ENCODE results near the gene MSANTD1.
A peak's percentile ranks its signal among the peaks of the same experiment; 100 is the strongest.

MSANTD1 gene

DNA sequence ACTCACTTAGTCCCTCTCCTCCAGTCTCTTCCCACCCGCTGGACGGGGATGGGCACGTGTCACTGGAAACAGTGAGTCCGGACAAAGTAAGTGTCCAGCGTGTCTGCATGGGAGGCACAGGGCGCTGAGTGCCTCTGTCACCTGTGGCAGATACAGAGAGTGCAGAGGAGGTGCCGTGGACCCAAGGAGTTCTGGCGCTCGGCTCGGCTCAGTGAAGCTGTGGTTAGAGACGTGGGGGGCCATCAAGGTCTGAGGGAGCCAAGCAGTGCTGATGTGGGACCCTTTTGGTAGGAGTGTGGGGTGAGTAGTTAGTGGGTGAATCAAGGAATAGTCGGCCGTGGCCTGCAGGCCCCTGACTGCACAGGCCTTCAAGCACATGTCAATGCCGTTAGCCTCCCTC, 40.1 kb upstream of the MSANTD1 start:
- H3K36me3 Mint-ChIP-seq (ENCODE audit: low read depth), result peaks cover 67% of the 10 kb centered on the region
- no peak overlapping the region for H3K27ac Mint-ChIP-seq
- DNase-seq, result no peak
- H3K9me3 Mint-ChIP-seq, result no peaks in the 10 kb centered on the region
- TF ChIP-seq CTCF (IDR thresholded peaks at IDR 0.05), result no peak
- no peaks in the 10 kb centered on the region for H3K27me3 Mint-ChIP-seq (ENCODE audit: low read depth, poor library complexity)
- H3K4me1 Mint-ChIP-seq, result peaks cover 31% of the 10 kb centered on the region
- H3K4me3 Mint-ChIP-seq, result no peak overlapping the region

DNA sequence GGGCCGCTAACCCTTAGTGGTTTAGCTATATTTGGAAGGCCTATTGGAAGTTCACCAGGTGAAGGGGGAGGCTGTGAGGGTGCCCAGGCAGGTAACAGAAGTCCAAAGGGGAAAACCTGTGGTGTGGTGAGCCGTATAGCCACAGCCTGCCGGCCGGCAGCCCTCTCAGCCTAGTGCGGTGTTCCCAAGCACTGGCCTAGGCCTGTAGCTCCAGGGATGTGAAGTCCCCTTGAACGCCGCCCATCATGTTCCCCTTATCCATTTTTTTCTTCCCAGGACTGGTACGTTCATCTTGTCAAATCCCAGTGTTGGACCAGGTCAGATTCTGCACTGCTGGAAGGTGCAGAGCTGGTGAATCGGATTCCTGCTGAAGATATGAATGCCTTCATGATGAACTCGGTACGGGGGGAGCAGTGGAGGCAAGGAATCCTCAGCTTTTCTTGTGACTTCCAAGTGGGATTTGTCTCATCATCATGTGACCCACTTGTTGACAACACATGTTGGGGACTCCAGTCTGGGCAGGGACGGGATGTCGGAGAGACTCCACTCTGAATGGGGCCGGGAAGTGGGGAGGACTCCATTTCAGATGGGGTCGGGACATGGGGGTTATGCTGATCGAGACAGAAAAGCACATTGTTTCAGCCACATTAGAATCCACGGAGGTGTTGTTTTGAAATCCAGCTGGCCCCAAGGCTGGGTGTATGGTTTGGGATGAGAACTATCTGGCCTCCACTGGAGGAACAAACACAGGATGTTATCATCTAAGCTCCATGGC, 39.2 kb upstream of the MSANTD1 start:
- DNase-seq, result no peak
- no peaks in the 10 kb centered on the region for H3K27me3 Mint-ChIP-seq (ENCODE audit: low read depth, poor library complexity)
- H3K4me3 Mint-ChIP-seq, result no peak overlapping the region
- H3K4me1 Mint-ChIP-seq, result peaks cover 22% of the 10 kb centered on the region
- TF ChIP-seq CTCF (IDR thresholded peaks at IDR 0.05), result no peak
- H3K27ac Mint-ChIP-seq, result peak overlapping the region; percentile 23
- H3K36me3 Mint-ChIP-seq (ENCODE audit: low read depth), result peaks cover 69% of the 10 kb centered on the region
- H3K9me3 Mint-ChIP-seq, result no peaks in the 10 kb centered on the region

GRCh38 chr4:3210467-3210866, 38.5 kb upstream of the MSANTD1 start:
- DNase-seq, result no peak
- TF ChIP-seq CTCF (IDR thresholded peaks at IDR 0.05), result no peak
- peaks cover 75% of the 10 kb centered on the region for H3K36me3 Mint-ChIP-seq (ENCODE audit: low read depth)
- H3K4me3 Mint-ChIP-seq, result no peak overlapping the region
- H3K9me3 Mint-ChIP-seq, result no peaks in the 10 kb centered on the region
- no peak overlapping the region for H3K27ac Mint-ChIP-seq
- H3K27me3 Mint-ChIP-seq (ENCODE audit: low read depth, poor library complexity), result no peaks in the 10 kb centered on the region
- H3K4me1 Mint-ChIP-seq, result peaks cover 20% of the 10 kb centered on the region

- no peak for DNase-seq
- Mint-ChIP-seq H3K9me3 (no peaks in the 10 kb centered on the region), H3K4me1 (peaks cover 9% of the 10 kb centered on the region), H3K36me3 (ENCODE audit: low read depth) (peaks cover 81% of the 10 kb centered on the region), H3K27me3 (ENCODE audit: low read depth, poor library complexity) (peaks cover 3% of the 10 kb centered on the region), H3K27ac (no peak overlapping the region), H3K4me3 (no peak overlapping the region)
- TF ChIP-seq CTCF (IDR thresholded peaks at IDR 0.05), result no peak
These were observed 37.1 kb upstream of the MSANTD1 start for GRCh38 chr4:3211866-3212265.

- Mint-ChIP-seq H3K27me3 (ENCODE audit: low read depth, poor library complexity) (peaks cover 5% of the 10 kb centered on the region), H3K9me3 (no peaks in the 10 kb centered on the region), H3K36me3 (ENCODE audit: low read depth) (peaks cover 81% of the 10 kb centered on the region), H3K4me3 (no peak overlapping the region), H3K27ac (no peak overlapping the region), H3K4me1 (peaks cover 4% of the 10 kb centered on the region)
- DNase-seq, result no peak
- no peak for TF ChIP-seq CTCF (IDR thresholded peaks at IDR 0.05)
These were observed 36.4 kb upstream of the MSANTD1 start for GRCh38 chr4:3212391-3213105.

- Mint-ChIP-seq H3K9me3 (no peaks in the 10 kb centered on the region), H3K36me3 (ENCODE audit: low read depth) (peaks cover 79% of the 10 kb centered on the region), H3K4me1 (no peaks in the 10 kb centered on the region), H3K27me3 (ENCODE audit: low read depth, poor library complexity) (peaks cover 5% of the 10 kb centered on the region), H3K27ac (no peak overlapping the region), H3K4me3 (no peak overlapping the region)
- TF ChIP-seq CTCF (IDR thresholded peaks at IDR 0.05), result no peak
- no peak for DNase-seq
These were observed 35.9 kb upstream of the MSANTD1 start for GRCh38 chr4:3213106-3213425.
